H1 (cell line): Measurements from ENCODE around the gene UGT2B17. TPM values are rescaled to one million over a fixed set of nuclear protein-coding genes. Genes with fewer than 3 reads are reported as not detected.

ENCODE experiments used
- CTCF ChIP-seq, 3 experiments: IDR thresholded peaks; 1 replicate in 2 of 3; 2 replicates in 1 of 3; pipeline versions ENCODE4 v1.5.1 to v1.6.1; 2011; ENCODE audit warnings: low read length in 3 of 3, mild to moderate bottlenecking in 3 of 3, inconsistent platforms in 2 of 3, low read depth in 1 of 3, moderate library complexity in 1 of 3; ENCODE audit not compliant: insufficient read depth in 1 of 3; ENCODE audit errors: control extremely low read depth in 1 of 3
- JUN ChIP-seq: IDR thresholded peaks from 2 replicates; pipeline ENCODE4 v1.6.1; 2011; ENCODE audit warnings: low read depth, mild to moderate bottlenecking, improper control_type of control experiment, low read length
- KDM5A ChIP-seq: fragments of 200-600 bp; IDR thresholded peaks from 2 replicates; pipeline ENCODE4 v1.7.1; 2012; ENCODE audit warnings: mild to moderate bottlenecking, low read length, inconsistent platforms, mixed read lengths
- SRF ChIP-seq: IDR thresholded peaks from 2 replicates; pipeline ENCODE4 v1.6.1; 2011; ENCODE audit warnings: mild to moderate bottlenecking, low read depth, low read length, moderate library complexity
- TCF12 ChIP-seq: IDR thresholded peaks from 2 replicates; pipeline ENCODE4 v1.6.1; 2011; ENCODE audit warnings: low read depth, mild to moderate bottlenecking, low read length
- YY1 ChIP-seq: IDR thresholded peaks from 2 replicates; pipeline ENCODE4 v1.6.1; 2011; ENCODE audit warnings: low read depth, mild to moderate bottlenecking, low read length
- polyA plus RNA-seq, 7 experiments: library from polyadenylated mRNA; depleted of rRNA in 3 of 7; stranded (reverse) in 5 of 7; unstranded in 2 of 7; fragments of >200 nt in 5 of 7; fragments of 200-250 nt in 2 of 7; gene quantifications; 1 replicate in 5 of 7; 2 replicates in 1 of 7; 4 replicates in 1 of 7; pipeline versions ENCODE4 v1.2.1 to v1.2.3, GENCODE V29; 2011 to 2013; ENCODE audit warnings: missing spikeins in 2 of 7, mixed read lengths in 2 of 7
- total RNA-seq: library from RNA; stranded (reverse); fragmentation: NEBNext Ultra II Directional; extraction: Animal tissue kit (Norgen Biotek cat#: 25700); gene quantifications from 2 replicates; pipeline ENCODE4 v1.2.1, GENCODE V29; 2021
- TF ChIP-seq, protein P1 (sequence below): fragments of 300-600 bp; sonication (generic); IDR thresholded peaks from 2 replicates; pipeline ENCODE4 v1.7.1; 2012; ENCODE audit warnings: low read length, moderate library complexity, mild to moderate bottlenecking, inconsistent platforms; ENCODE audit not compliant: insufficient replicate concordance
- TF ChIP-seq, protein P2 (sequence below): IDR thresholded peaks from 2 replicates; pipeline ENCODE4 v1.6.1; 2012; ENCODE audit warnings: low read length, inconsistent platforms

The UGT2B17 gene
- total and polyA plus RNA-seq, 2 of the 8 experiments (the other 6 are each of a cell fraction or from before 2014, with no cell fraction given) = not detected

DNA sequence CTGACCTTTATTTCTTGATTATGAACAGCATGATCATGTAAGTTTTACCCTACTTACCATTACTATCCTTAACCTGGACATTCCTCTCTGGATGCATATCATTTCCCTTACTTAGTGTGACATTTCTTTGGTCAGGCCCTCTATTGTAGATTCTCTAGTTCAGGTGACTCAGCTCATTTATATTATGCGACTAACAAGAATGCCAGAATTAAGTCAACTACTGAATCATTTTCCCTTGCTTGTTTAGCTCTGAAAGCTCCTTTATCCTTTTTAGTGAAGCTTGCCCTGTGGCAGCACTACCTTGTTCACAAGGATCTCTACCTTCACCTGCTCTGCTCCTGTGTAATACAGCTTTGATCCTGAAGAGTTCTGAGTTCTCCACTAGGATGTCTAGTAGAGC is 15.1 kb upstream of the UGT2B17 start (continued):
- TF ChIP-seq, protein P1, sequence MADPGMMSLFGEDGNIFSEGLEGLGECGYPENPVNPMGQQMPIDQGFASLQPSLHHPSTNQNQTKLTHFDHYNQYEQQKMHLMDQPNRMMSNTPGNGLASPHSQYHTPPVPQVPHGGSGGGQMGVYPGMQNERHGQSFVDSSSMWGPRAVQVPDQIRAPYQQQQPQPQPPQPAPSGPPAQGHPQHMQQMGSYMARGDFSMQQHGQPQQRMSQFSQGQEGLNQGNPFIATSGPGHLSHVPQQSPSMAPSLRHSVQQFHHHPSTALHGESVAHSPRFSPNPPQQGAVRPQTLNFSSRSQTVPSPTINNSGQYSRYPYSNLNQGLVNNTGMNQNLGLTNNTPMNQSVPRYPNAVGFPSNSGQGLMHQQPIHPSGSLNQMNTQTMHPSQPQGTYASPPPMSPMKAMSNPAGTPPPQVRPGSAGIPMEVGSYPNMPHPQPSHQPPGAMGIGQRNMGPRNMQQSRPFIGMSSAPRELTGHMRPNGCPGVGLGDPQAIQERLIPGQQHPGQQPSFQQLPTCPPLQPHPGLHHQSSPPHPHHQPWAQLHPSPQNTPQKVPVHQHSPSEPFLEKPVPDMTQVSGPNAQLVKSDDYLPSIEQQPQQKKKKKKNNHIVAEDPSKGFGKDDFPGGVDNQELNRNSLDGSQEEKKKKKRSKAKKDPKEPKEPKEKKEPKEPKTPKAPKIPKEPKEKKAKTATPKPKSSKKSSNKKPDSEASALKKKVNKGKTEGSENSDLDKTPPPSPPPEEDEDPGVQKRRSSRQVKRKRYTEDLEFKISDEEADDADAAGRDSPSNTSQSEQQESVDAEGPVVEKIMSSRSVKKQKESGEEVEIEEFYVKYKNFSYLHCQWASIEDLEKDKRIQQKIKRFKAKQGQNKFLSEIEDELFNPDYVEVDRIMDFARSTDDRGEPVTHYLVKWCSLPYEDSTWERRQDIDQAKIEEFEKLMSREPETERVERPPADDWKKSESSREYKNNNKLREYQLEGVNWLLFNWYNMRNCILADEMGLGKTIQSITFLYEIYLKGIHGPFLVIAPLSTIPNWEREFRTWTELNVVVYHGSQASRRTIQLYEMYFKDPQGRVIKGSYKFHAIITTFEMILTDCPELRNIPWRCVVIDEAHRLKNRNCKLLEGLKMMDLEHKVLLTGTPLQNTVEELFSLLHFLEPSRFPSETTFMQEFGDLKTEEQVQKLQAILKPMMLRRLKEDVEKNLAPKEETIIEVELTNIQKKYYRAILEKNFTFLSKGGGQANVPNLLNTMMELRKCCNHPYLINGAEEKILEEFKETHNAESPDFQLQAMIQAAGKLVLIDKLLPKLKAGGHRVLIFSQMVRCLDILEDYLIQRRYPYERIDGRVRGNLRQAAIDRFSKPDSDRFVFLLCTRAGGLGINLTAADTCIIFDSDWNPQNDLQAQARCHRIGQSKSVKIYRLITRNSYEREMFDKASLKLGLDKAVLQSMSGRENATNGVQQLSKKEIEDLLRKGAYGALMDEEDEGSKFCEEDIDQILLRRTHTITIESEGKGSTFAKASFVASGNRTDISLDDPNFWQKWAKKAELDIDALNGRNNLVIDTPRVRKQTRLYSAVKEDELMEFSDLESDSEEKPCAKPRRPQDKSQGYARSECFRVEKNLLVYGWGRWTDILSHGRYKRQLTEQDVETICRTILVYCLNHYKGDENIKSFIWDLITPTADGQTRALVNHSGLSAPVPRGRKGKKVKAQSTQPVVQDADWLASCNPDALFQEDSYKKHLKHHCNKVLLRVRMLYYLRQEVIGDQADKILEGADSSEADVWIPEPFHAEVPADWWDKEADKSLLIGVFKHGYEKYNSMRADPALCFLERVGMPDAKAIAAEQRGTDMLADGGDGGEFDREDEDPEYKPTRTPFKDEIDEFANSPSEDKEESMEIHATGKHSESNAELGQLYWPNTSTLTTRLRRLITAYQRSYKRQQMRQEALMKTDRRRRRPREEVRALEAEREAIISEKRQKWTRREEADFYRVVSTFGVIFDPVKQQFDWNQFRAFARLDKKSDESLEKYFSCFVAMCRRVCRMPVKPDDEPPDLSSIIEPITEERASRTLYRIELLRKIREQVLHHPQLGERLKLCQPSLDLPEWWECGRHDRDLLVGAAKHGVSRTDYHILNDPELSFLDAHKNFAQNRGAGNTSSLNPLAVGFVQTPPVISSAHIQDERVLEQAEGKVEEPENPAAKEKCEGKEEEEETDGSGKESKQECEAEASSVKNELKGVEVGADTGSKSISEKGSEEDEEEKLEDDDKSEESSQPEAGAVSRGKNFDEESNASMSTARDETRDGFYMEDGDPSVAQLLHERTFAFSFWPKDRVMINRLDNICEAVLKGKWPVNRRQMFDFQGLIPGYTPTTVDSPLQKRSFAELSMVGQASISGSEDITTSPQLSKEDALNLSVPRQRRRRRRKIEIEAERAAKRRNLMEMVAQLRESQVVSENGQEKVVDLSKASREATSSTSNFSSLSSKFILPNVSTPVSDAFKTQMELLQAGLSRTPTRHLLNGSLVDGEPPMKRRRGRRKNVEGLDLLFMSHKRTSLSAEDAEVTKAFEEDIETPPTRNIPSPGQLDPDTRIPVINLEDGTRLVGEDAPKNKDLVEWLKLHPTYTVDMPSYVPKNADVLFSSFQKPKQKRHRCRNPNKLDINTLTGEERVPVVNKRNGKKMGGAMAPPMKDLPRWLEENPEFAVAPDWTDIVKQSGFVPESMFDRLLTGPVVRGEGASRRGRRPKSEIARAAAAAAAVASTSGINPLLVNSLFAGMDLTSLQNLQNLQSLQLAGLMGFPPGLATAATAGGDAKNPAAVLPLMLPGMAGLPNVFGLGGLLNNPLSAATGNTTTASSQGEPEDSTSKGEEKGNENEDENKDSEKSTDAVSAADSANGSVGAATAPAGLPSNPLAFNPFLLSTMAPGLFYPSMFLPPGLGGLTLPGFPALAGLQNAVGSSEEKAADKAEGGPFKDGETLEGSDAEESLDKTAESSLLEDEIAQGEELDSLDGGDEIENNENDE = no peak
- TF ChIP-seq, protein P2, sequence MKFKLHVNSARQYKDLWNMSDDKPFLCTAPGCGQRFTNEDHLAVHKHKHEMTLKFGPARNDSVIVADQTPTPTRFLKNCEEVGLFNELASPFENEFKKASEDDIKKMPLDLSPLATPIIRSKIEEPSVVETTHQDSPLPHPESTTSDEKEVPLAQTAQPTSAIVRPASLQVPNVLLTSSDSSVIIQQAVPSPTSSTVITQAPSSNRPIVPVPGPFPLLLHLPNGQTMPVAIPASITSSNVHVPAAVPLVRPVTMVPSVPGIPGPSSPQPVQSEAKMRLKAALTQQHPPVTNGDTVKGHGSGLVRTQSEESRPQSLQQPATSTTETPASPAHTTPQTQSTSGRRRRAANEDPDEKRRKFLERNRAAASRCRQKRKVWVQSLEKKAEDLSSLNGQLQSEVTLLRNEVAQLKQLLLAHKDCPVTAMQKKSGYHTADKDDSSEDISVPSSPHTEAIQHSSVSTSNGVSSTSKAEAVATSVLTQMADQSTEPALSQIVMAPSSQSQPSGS = no peak
- TF ChIP-seq JUN = no peak
- TF ChIP-seq CTCF (IDR thresholded peaks at IDR 0.05; ENCODE audit: control extremely low read depth in 1 of 3, insufficient read depth in 1 of 3, low read depth in 1 of 3, low read length in 3 of 3) = no peak
- TF ChIP-seq SRF = no peak
- no peak for TF ChIP-seq TCF12
- no peak for TF ChIP-seq YY1
- no peak for TF ChIP-seq KDM5A
